ENCODE data around the gene SP2. TPM values are rescaled to one million over a fixed set of nuclear protein-coding genes. Genes with fewer than 3 reads are reported as not detected.

Gene SP2
- total and polyA plus RNA-seq, 2 of the 13 experiments (the other 11 are each of a cell fraction or from before 2014, with no cell fraction given): 1.4 to 4.8 TPM

DNA sequence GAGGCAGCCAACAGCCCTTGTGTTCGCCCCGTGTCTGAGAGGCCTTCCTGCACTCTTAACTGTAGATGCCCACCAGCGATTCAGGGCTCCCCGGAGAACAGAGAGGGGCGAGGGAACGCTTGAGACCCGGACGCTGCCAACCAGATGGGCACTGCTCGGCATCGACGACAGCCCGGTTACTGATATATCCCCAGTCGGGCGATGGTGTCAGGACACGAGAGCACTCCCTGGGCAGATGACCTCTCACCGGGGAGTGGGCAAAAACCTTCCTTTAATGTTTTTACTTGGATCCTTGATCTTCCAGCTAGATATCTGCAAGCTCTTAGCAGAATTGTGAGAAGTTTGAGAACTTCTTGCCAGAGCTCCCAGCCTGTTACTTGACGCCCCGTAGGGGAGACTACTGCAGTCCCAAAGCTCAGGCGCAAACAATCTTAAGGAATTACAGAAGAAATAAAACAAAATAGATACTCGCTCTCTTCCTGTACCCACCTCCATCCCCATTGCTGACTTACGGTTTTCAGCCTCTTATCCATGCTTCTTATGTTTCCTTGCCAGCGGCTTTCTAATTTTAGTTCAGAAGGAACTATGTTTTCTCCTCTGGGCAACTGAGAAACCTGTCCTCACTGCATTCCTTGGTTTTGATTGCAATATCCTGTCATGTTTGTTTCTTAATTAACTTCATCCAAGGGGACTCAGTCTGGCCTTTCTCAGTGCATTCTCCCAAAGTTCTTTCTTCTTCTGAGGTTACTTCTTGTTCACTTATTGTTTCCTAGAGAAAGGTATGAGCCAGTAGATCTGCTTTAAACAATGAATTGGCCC lies 845 bp downstream of the SP2 start (continued):
- TF ChIP-seq SALL1 (CRISPR knock-in tag; IDR thresholded peaks at IDR 0.05) (no peak), CBX1 (IDR thresholded peaks at IDR 0.05; ENCODE audit: low read depth) (no peak), SMAD1 (CRISPR knock-in tag; IDR thresholded peaks at IDR 0.05; ENCODE audit: borderline replicate concordance, low read depth) (no peak), TAF1 (CRISPR knock-in tag; IDR thresholded peaks at IDR 0.05) (no peak; the same call in 1 of the 2 replicates), KDM5A (IDR thresholded peaks at IDR 0.05; ENCODE audit: borderline replicate concordance, low read length) (peak; percentile 56; the same call in 1 of the 2 replicates), ZMYM3 (CRISPR knock-in tag; IDR thresholded peaks at IDR 0.05) (no peak), SP2 (CRISPR knock-in tag; IDR thresholded peaks at IDR 0.05) (no peak), ZNF143 (CRISPR knock-in tag; IDR thresholded peaks at IDR 0.05) (no peak), ASH2L (IDR thresholded peaks at IDR 0.05; ENCODE audit: insufficient read length, low read depth, low read length) (peak; percentile 56), ZNF720 (CRISPR knock-in tag; IDR thresholded peaks at IDR 0.05) (0 out of 2 replicates have a peak, but pooled peaks have one; percentile 77), ZKSCAN5 (CRISPR knock-in tag; IDR thresholded peaks at IDR 0.05) (0 out of 2 replicates have a peak, but pooled peaks have one; percentile 52), ZNF430 (CRISPR knock-in tag; IDR thresholded peaks at IDR 0.05) (no peak), NFYC (CRISPR knock-in tag; IDR thresholded peaks at IDR 0.05) (no peak)
- TF ChIP-seq, protein P1, sequence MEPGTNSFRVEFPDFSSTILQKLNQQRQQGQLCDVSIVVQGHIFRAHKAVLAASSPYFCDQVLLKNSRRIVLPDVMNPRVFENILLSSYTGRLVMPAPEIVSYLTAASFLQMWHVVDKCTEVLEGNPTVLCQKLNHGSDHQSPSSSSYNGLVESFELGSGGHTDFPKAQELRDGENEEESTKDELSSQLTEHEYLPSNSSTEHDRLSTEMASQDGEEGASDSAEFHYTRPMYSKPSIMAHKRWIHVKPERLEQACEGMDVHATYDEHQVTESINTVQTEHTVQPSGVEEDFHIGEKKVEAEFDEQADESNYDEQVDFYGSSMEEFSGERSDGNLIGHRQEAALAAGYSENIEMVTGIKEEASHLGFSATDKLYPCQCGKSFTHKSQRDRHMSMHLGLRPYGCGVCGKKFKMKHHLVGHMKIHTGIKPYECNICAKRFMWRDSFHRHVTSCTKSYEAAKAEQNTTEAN (CRISPR knock-in tag; conservative IDR thresholded peaks at IDR 0.05): 0 out of 2 replicates have a peak, but pooled peaks have one; percentile 3
- TF ChIP-seq, protein P2, sequence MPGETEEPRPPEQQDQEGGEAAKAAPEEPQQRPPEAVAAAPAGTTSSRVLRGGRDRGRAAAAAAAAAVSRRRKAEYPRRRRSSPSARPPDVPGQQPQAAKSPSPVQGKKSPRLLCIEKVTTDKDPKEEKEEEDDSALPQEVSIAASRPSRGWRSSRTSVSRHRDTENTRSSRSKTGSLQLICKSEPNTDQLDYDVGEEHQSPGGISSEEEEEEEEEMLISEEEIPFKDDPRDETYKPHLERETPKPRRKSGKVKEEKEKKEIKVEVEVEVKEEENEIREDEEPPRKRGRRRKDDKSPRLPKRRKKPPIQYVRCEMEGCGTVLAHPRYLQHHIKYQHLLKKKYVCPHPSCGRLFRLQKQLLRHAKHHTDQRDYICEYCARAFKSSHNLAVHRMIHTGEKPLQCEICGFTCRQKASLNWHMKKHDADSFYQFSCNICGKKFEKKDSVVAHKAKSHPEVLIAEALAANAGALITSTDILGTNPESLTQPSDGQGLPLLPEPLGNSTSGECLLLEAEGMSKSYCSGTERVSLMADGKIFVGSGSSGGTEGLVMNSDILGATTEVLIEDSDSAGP (CRISPR knock-in tag; IDR thresholded peaks at IDR 0.05; ENCODE audit: borderline replicate concordance): no peak
- TF ChIP-seq, protein P3, sequence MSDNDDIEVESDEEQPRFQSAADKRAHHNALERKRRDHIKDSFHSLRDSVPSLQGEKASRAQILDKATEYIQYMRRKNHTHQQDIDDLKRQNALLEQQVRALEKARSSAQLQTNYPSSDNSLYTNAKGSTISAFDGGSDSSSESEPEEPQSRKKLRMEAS (IDR thresholded peaks at IDR 0.05): no peak
- TF ChIP-seq, protein P4, sequence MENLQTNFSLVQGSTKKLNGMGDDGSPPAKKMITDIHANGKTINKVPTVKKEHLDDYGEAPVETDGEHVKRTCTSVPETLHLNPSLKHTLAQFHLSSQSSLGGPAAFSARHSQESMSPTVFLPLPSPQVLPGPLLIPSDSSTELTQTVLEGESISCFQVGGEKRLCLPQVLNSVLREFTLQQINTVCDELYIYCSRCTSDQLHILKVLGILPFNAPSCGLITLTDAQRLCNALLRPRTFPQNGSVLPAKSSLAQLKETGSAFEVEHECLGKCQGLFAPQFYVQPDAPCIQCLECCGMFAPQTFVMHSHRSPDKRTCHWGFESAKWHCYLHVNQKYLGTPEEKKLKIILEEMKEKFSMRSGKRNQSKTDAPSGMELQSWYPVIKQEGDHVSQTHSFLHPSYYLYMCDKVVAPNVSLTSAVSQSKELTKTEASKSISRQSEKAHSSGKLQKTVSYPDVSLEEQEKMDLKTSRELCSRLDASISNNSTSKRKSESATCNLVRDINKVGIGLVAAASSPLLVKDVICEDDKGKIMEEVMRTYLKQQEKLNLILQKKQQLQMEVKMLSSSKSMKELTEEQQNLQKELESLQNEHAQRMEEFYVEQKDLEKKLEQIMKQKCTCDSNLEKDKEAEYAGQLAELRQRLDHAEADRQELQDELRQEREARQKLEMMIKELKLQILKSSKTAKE (CRISPR knock-in tag; IDR thresholded peaks at IDR 0.05; ENCODE audit: borderline replicate concordance): no peak
- TF ChIP-seq, protein P5, sequence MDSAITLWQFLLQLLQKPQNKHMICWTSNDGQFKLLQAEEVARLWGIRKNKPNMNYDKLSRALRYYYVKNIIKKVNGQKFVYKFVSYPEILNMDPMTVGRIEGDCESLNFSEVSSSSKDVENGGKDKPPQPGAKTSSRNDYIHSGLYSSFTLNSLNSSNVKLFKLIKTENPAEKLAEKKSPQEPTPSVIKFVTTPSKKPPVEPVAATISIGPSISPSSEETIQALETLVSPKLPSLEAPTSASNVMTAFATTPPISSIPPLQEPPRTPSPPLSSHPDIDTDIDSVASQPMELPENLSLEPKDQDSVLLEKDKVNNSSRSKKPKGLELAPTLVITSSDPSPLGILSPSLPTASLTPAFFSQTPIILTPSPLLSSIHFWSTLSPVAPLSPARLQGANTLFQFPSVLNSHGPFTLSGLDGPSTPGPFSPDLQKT (CRISPR knock-in tag; IDR thresholded peaks at IDR 0.05; ENCODE audit: borderline replicate concordance): no peak
- TF ChIP-seq, protein P6, sequence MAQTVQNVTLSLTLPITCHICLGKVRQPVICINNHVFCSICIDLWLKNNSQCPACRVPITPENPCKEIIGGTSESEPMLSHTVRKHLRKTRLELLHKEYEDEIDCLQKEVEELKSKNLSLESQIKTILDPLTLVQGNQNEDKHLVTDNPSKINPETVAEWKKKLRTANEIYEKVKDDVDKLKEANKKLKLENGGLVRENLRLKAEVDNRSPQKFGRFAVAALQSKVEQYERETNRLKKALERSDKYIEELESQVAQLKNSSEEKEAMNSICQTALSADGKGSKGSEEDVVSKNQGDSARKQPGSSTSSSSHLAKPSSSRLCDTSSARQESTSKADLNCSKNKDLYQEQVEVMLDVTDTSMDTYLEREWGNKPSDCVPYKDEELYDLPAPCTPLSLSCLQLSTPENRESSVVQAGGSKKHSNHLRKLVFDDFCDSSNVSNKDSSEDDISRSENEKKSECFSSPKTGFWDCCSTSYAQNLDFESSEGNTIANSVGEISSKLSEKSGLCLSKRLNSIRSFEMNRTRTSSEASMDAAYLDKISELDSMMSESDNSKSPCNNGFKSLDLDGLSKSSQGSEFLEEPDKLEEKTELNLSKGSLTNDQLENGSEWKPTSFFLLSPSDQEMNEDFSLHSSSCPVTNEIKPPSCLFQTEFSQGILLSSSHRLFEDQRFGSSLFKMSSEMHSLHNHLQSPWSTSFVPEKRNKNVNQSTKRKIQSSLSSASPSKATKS (CRISPR knock-in tag; IDR thresholded peaks at IDR 0.05): no peak

Data from HepG2 (cell line).